Pancreas (tissue), 10 donors: ENCODE results near the gene GTF2A1. TPM values are rescaled to one million over a fixed set of nuclear protein-coding genes. Genes with fewer than 3 reads are reported as not detected.
"Not testable (repeated sequence)": the region's sequence is repeated elsewhere in the genome, so short reads cannot be mapped to it uniquely, and the experiment has no call there.

Source experiments
- ATAC-seq, 4 donors: fragments of 200-7000 bp; cut with Tn5 transposase; one replicate each; pipeline versions ENCODE4 v1.8.0 to v1.9.1; 2020; ENCODE audit warnings: mild to moderate bottlenecking in 4 of 4, moderate library complexity in 4 of 4
- DNase-seq, 6 donors: peaks; one replicate each; pipeline ENCODE4 v3.0.0-alpha.2; 2020
- FAIRE-seq: peaks from 2 replicates; lab custom pipeline; 2012; peaks lifted over from hg19 to GRCh38; lab: Jason Lieb, UNC
- H3K27ac ChIP-seq, 4 donors: fragments of 200-600 bp; sonication (generic); 1 replicate in 3 of 4; 2 replicates in 1 of 4; pipeline versions ENCODE4 v1.5.0 to v1.8.0; 2020
- H3K27me3 ChIP-seq, 4 donors: fragments of 200-600 bp; one replicate each; pipeline ENCODE4 v1.8.0; 2021
- H3K36me3 ChIP-seq, 3 donors: fragments of 200-600 bp; sonication (generic) in 1 of 3; one replicate each; pipeline versions ENCODE4 v1.5.0 to v1.8.0; 2020 to 2021
- H3K4me1 ChIP-seq, 3 donors: fragments of 200-600 bp; one replicate each; pipeline ENCODE4 v1.8.0; 2021
- H3K4me3 ChIP-seq, 4 donors: fragments of 200-600 bp; sonication (generic) in 2 of 4; one replicate each; pipeline versions ENCODE4 v1.5.0 to v1.8.0; 2020 to 2021
- H3K9me3 ChIP-seq, 4 donors: fragments of 200-600 bp; one replicate each; pipeline ENCODE4 v1.8.0; 2021
- WGBS, 2 donors: extraction: QIAGEN DNeasy Blood & Tissue Kit; methylation state at CpG; one replicate each; pipeline ENCODE4 v1.1.7; 2013; 5-methylcytosine and 5-hydroxymethylcytosine counted together
- intact Hi-C, 3 donors: fragments of 100-400 bp; cut with DNase I; formaldehyde crosslinking; loops; one replicate each; pipeline versions ENCODE4 v1.11.1 to v1.14.2; 2022
- polyA plus RNA-seq, 2 donors: library from polyadenylated mRNA; stranded (reverse); fragments of 200-250 nt; gene quantifications; one replicate each; pipeline ENCODE4 v1.2.3, GENCODE V29; 2013
- total RNA-seq, 6 donors: library from RNA; stranded (reverse); fragmentation: NEBNext Ultra II Directional in 4 of 6; extraction: Animal tissue kit (Norgen Biotek cat#: 25700) in 4 of 6; gene quantifications; one replicate each; pipeline versions ENCODE4 v1.2.1 to v1.2.4, GENCODE V29; 2021 to 2023
- TF ChIP-seq, protein P1 (sequence below), 4 donors: fragments of 200-600 bp; sonication (generic) in 3 of 4; IDR thresholded peaks; one replicate each; pipeline versions ENCODE4 v1.5.0 to v1.8.0; 2021; ENCODE audit warnings: antibody characterized with exemption in 4 of 4
- donor health status: healthy with polysubstance abuse.
- donor health status: DM: no; HTN: no; CAD: no; lungs with moderate emphysema.
- donor health status: DM: no; HTN: no; CAD: no.
- donor health status: control.
- donor health status: control.
- donor health status: Bipolar disorder and iron deficiency.
- donor health status: DM: yes; HTN: yes; CAD: no.
- donor health status: DM: no; HTN: no; CAD: no.
- donor health status: DM: no; HTN: no; CAD: no.
- donor health status: DM: yes; HTN: yes; CAD: no.

The GTF2A1 gene
- total and polyA plus RNA-seq, 8 donors, result 2.4 to 14.6 (median 10.5) TPM

DNA sequence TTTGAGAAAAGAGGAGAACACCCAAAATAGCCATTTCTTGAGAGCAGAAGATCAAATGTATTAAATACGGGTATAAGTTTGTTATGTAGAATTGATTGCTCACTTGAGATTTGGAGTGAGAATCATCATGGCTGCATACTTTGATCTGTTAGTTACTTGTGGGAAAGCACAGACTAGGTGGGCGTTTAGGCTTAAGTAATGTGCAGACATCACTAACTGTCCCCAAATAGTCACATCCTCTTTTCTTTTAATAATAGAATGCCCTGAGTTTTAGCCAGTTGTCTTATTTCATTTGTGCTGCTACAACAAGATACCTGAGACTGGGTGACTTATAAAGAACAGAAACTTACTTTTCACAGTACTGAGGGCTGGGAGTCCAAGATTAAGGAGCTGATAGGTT lies 14.3 kb upstream of the GTF2A1 start:
- TF ChIP-seq, protein P1, sequence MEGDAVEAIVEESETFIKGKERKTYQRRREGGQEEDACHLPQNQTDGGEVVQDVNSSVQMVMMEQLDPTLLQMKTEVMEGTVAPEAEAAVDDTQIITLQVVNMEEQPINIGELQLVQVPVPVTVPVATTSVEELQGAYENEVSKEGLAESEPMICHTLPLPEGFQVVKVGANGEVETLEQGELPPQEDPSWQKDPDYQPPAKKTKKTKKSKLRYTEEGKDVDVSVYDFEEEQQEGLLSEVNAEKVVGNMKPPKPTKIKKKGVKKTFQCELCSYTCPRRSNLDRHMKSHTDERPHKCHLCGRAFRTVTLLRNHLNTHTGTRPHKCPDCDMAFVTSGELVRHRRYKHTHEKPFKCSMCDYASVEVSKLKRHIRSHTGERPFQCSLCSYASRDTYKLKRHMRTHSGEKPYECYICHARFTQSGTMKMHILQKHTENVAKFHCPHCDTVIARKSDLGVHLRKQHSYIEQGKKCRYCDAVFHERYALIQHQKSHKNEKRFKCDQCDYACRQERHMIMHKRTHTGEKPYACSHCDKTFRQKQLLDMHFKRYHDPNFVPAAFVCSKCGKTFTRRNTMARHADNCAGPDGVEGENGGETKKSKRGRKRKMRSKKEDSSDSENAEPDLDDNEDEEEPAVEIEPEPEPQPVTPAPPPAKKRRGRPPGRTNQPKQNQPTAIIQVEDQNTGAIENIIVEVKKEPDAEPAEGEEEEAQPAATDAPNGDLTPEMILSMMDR (IDR thresholded peaks at IDR 0.05), result no peak
- Histone ChIP-seq H3K36me3 (no peaks in the 10 kb centered on the region), H3K27ac (no peak overlapping the region), H3K4me3 (no peak overlapping the region), H3K27me3 (no peaks in the 10 kb centered on the region), H3K9me3 (no peaks in the 10 kb centered on the region), H3K4me1 (no peaks in the 10 kb centered on the region)
- DNase-seq (no peak), ATAC-seq (no peak), FAIRE-seq (no peak)
- intact Hi-C loops, result no loop called here
- WGBS, 2 donors, result 51 to 69% methylated on average over 2 of the region's 2 CpGs

DNA sequence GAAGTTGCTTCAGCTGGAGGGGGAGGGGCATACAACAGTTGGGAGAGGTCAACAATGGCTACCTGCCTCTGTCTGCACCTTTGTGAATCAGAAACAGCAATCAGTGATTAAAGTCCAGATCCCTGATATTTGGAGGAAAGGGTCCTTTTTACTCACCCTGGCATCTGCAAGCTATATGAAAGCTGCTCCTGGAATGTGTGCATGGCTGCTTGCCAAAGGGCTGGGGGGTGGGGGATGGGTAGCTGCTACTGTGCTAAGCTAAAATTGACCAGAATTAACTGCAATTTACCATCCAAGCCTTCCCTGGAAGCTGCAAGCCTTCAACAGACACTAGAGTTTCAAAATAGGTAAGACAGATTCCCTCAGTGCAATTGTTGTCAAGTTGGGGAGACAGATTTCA lies 13.5 kb upstream of the GTF2A1 start:
- Histone ChIP-seq H3K4me3 (no peak overlapping the region), H3K36me3 (no peaks in the 10 kb centered on the region), H3K4me1 (no peaks in the 10 kb centered on the region), H3K27me3 (no peaks in the 10 kb centered on the region), H3K9me3 (no peaks in the 10 kb centered on the region), H3K27ac (no peak overlapping the region)
- FAIRE-seq, result no peak
- TF ChIP-seq, protein P1 (IDR thresholded peaks at IDR 0.05), result no peak
- intact Hi-C loops, result no loop called here
- DNase-seq, result no peak
- no peak for ATAC-seq

DNA sequence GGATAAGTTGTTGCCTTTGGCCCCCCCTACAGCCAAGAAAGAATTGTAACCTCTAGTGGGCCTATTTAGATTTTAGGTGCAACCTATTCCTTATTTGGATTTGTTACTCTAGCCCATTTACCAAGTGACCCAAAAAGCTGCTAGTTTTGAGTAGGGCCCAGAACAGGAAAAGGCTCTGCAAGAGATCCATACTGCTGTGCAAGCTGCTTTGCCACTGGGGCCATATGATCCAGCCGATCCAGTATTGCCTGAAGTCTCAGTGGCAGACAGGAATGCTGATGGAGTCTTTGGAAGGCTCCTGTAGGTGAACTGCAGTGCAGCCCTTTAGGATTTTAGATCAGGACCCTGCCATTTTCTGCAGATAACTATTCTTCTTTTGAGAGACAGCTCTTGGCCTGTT lies 12.9 kb upstream of the GTF2A1 start:
- intact Hi-C loops, result no loop called here
- no peaks in the 10 kb centered on the region for H3K36me3 ChIP-seq
- no peak overlapping the region for H3K4me3 ChIP-seq
- H3K27ac ChIP-seq, result no peak overlapping the region
- 89% methylated on average over 1 of the region's 1 CpG for WGBS, 2 donors
- FAIRE-seq, result no peak
- no peaks in the 10 kb centered on the region for H3K27me3 ChIP-seq
- ATAC-seq, result no peak
- no peaks in the 10 kb centered on the region for H3K4me1 ChIP-seq
- TF ChIP-seq, protein P1 (IDR thresholded peaks at IDR 0.05), result no peak
- no peak for DNase-seq
- no peaks in the 10 kb centered on the region for H3K9me3 ChIP-seq

DNA sequence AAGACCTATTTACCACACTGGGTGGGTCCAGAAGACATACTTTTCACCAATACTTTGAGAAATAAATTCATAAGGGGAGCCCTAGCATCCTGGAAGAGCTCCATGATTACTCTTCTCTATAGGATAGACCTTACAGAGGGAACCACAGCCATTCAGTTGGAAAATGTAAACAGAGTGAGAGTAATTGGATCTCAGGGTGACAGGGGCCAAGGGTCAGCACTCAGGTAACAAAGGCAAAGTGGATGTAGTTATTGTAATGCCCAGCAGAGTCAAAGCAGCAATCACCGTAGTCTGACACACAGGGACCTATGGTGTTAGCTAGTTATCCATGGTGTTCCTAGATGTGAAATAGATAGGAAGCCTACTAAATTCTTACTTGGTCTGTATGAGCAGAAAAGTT lies 10.8 kb upstream of the GTF2A1 start:
- Histone ChIP-seq H3K27me3 (no peaks in the 10 kb centered on the region), H3K9me3 (no peaks in the 10 kb centered on the region), H3K36me3 (no peaks in the 10 kb centered on the region), H3K4me1 (no peaks in the 10 kb centered on the region), H3K27ac (no peak overlapping the region), H3K4me3 (no peak overlapping the region)
- no peak for FAIRE-seq
- no peak for DNase-seq
- intact Hi-C loops, result no loop called here
- ATAC-seq, result no peak
- TF ChIP-seq, protein P1 (IDR thresholded peaks at IDR 0.05), result no peak
- 94 to 96% methylated on average over 1 of the region's 1 CpG for WGBS, 2 donors

DNA sequence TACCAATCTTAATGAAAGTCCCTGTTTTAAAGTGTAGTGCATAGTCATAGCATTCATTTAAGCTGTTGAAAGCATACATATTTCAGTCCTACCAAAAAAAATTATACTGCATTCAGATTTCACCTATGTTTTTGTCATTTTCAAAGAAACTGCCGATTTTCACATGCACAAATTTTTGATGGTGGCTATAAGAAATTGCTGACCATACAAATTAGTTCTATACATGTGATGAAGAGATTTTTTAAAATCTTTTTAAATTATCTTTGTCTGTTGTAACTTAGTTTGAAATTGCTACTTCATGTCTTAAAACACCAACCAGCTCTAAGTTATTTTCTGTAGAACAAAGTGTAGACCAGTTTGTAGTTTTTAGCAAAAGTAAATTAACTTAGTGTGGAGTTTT lies 3.5 kb upstream of the GTF2A1 start:
- ATAC-seq, result no peak
- intact Hi-C loops, result no loop called here
- 84 to 90% methylated on average over 1 of the region's 1 CpG for WGBS, 2 donors
- H3K4me1 ChIP-seq, result peaks cover 11 to 18% (median 16%) of the 10 kb centered on the region in 3 donors
- no peaks in the 10 kb centered on the region for H3K27me3 ChIP-seq
- TF ChIP-seq, protein P1 (IDR thresholded peaks at IDR 0.05), result no peak
- no peak for DNase-seq
- no peak overlapping the region for H3K27ac ChIP-seq
- FAIRE-seq, result no peak
- H3K9me3 ChIP-seq, result no peaks in the 10 kb centered on the region
- no peak overlapping the region for H3K4me3 ChIP-seq
- H3K36me3 ChIP-seq, result no peaks in the 10 kb centered on the region

DNA sequence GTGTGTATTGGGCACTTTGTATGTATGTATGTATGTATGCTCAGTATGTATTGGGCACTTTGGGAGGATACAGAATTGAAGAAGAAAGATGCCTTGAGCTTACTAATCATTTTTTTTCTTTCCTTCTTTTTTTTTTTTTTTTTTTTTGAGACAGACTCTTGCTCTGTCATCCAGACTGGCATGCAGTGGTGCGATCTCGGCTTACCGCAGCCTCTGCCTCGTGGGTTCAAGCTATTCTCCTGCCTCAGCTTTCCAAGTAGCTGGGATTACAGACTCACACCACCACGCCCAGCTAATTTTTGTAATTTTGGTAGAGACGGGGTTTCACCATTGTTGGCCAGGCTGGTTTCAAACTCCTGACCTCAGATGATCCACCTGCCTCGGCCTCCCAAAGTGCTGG lies 3.0 kb upstream of the GTF2A1 start:
- FAIRE-seq, DNase-seq, H3K4me3 ChIP-seq, H3K27me3 ChIP-seq, H3K27ac ChIP-seq, H3K9me3 ChIP-seq, ATAC-seq, intact Hi-C loops, H3K36me3 ChIP-seq: not testable (repeated sequence)
- peaks cover 11 to 18% (median 16%) of the 10 kb centered on the region in 3 donors for H3K4me1 ChIP-seq
- WGBS, 2 donors, result 94 to 98% methylated on average over 7 of the region's 7 CpGs
